CD4-positive, alpha-beta T cell treated with Interleukin-6 for 4 hours (primary cell): ENCODE data around the gene SPTB.

Source experiments
- DNase-seq: peaks from one replicate; pipeline ENCODE4 v3.0.0-alpha.2; 2020; ENCODE audit warnings: mixed read lengths

SPTB gene

DNA sequence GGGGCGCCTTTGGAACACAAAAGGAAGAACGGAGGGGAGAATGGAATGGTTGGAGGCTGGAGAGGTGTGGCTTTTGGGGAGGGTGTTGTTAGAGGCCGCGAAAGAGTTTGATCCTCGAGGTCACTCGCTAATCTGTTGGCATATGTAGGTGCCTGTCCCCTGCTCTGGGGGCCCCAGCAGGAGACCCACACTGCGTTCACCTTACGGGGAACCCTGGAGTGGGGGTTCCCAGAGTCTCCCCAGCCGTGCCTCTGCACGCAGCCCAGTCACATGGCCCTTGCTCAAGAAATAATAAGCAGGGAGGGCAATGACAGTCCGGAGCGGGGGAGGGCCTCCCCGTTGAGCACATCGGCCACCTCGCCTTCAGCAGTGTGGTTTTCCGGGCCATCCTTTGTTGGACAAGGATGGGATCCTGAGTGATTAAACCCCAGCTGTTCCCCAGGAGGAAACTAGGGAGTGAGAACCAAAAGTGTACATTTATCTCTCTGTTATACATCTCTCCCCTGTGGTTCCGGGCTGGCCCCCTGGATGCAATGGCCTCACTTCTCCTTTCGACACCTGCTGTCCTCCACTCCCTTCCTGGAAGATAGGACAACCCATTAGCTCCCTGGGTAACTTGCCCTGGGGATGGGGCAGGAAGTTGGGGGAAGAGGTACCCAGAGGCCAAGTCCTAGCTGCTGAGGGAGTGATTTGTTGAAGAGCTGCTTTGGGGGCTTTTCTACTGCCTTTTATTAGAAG is 174.2 kb downstream of the SPTB start:
- no peak for DNase-seq

DNA sequence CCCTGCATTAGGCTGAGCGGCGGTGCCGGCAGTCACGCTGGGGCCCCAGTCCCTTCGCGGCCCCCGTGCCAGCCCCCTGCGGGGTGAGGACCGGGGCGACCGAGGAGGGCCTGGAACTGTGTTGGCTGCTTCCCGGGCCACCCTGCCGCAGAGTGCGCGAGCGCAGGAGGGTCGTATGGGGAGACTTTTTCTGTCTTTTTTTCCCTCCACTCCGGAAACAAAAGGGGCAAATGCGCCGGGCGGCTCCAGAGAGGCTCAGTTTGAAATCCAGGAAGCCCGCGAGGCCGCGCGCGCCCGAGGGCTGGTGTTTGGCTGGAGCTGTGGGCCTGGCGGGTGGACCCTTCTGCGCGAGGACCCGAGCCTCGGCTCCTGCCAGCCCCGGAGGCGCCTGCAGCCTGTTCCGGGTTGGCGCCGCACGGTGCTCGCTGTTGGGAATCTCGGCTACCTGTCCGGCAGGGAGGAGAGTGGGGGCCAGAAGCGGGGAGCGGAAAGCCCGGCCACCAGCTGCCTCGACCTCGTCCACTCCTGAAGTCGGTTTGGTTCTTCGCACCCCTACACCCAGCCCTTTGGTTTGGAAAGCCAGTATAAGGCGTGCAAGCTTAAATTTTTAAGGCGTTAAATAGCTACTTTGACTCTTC is 174.8 kb downstream of the SPTB start:
- no peak for DNase-seq

DNA sequence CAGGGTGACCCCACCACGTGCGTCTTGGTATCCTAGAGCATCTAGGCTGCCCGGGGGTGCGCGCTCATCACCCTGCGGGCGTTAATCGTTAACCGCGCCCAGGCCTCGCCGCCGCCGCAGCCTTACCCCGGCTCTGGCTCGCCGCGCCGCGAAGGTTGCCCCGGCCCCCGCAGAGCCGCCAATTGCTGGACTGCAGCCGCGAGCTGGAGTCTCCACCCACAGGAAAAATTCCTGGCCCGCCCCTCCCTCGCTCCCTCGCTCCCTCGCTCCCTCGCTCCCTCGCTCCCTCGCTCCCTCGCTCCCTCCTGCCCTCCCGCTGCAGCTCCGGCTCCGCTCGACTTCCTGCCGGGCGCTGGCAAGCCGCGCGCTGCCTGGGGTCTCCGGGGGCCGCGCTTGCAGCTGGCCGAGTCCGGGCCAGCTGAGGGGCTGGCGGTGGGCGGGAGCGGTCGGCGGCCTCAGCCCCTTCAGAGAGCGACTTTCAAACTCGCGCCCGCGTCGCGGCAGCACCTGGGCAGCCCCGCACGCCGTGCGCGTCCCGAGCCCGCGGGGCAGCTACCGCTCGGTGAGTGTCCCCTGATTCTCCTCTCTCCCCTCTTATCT is 175.5 kb downstream of the SPTB start, which contains the start of gene PLEKHG3:
PLEKHG3 (plus strand) TSS at position 282 of the 600 bp plus-strand sequence. CDS start 23,208 bp downstream, outside the sequence.
- DNase-seq: peak; percentile 39

DNA sequence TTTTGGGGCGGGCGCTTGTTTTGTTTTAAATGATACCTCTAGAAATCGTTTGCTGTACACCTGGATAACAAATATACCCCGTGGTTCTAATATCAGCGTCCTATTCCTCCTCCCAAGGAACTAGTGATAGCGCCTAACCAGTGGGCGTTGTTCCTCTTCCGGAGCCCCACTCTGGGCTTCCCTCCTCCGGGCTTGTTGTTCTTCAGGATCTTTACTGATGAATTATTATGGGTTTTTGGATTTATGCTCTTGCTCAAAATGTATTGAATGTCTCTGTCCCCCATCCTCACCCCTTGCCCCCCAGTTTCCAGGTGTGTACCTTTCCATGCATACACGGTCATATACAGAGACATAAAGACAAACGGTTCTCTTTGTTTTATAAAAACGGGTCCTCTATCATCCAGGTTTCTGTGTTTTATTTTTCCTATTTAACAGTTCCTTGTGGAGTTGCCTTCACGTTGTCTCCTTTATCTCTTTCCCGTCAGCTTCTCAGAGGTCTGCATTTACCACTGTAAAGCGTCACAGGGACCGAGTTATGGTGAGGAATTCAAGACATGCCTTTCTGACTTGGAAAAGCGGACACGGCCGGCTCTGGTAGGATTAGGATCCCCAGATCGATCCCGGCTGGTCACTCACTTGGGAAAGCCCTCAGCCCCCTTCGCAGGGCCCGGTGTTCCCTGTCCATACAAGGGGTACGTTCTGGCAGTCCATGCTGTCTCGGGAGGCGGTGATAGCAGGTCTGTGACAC is 176.1 kb downstream of the SPTB start:
- DNase-seq: no peak

DNA sequence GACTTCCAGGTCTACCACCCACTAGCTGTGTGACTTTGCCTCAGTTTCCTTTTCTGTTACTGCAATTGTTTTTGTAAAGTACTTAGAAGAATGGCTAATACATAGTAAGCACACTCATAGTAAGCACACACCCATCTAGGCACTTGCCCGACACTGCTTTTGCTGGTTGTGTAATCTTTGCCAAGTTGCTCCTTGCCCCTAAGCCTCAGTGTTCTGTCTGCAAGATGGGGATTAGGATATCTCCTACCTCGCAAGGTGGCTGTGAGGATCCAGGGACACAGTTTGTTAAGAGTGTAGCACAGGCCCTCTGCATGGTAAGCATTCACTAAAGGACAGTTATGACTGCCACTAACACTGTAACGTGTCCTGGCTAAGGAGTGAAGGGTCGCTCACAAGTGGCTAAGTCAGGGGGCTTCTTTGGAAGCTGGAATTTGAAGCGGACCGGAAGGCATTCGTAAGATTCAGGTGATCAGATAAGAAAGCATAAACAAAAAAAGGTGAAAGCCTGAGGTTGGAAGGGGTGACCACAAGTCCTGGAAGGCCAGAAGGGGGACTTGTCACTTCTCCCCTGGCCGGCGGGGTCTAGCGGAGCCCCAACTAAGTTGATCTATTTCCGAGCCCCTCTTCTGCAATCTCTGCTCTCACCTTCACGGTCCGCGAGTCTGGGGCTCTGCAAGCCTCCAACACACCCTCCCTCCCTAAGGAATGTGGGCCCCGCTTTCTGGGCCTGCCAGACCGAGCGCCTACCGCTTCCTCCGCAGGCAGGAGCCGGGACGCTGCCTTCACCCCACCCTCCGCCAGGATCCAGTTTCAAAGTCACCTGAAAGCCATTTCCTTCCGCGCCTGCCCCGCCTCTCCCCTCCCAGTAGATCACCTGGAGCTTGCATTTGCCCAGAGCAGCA is 177.0 kb downstream of the SPTB start:
- peak; percentile 55 for DNase-seq

DNA sequence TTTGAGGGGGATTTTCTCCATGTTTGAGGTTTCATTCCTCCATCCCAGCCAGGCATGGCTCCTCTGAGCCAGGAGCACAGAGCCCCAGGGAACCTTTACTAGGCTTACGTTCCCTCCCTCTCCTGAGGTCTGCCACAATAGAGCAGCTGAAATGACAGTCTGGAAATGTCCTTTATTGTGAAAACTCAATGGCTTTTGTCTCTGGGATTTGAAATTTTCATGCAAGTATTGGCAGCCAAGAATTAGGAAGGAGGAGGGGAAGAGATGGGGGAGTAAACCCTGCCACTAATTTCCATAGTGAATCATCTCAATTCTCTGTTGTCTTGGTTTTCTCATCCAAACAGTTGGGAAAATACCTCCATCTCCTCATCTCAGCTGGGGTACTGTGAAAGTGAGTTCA is 178.0 kb downstream of the SPTB start:
- no peak for DNase-seq

DNA sequence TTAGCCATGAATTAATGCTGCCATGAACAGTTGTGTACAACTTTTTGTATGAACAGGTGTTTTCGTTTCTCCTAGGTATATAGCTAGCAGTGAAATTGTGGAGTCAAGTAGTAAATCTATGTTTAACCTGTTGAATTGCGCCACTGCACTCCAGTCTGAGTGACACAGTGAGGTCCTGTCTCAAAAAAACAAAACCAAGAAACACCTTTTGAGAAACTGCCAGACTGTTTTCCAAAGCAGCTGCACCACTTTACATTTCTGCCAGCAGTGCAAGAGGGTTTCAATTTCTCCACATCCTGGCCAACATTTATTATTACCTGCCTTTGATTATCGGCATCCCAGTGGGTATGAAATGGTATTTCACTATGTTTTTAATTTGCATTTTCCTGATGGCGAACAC is 178.8 kb downstream of the SPTB start:
- no peak for DNase-seq

DNA sequence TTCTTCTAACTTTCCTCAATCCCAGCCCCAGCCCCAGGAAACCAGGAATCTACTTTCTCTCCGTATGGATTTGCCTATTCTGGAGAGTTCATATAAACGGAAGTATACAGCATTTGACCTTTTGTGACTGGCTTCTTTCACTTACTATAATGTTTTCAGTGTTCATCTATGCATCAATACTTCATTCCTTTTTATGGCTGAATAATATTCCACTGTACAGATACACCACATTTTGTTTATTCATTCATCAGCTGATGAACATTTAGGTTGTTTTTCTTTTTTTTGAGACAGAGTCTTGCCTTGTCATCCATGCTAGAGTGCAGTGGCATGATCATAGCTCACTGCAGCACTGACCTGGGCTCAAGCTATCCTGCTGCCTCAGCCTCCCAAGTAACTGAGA is 179.4 kb downstream of the SPTB start:
- no peak for DNase-seq

DNA sequence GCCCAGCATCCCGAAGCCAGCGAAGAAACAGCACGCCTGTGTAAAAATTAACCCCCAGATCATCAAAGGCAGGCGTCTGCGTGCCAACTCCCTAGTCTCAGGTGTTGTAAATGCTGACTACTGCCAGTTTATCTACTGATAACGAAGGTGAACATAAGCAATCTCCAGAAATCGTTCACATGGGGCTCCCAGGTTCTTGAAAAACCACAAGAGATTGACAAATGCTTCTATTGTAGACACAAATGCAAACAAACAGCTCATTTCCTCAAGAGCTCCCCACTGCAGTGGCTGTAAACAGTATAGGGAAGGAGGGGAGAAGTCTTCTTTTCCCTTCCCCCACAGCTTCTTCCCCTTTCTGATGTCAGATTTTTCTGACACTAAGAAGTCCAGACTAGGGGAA is 180.8 kb downstream of the SPTB start:
- peak; percentile 42 for DNase-seq

DNA sequence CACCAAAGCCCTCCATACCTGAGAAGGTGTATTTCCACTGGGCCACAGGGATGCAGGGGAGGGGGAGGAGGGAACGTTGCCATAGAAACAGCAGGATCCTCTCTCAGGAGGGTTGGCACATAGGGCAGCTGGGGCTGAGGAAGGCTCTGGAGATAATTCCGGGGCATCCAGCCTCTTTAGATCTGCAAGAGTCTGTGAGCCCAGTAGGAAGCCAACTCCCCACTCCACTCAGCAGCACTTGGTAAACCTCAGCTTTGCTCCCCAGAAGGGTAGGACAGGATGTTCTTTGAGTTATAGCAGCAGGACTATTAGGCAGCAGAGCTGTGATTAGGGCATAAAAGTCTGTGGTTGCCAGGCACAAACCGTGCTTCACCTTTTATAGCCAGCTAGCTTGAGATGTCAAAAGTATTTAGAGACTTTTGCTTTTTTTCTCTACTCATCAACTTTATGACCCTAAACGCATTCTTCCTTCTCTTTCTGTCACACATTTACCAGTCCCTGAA is 183.3 kb downstream of the SPTB start:
- DNase-seq: peak; percentile 31
